ENCODE measurements around the gene RNF38. TPM values are rescaled to one million over a fixed set of nuclear protein-coding genes. Genes with fewer than 3 reads are reported as not detected.

Gene RNF38
- total RNA-seq, 1 experiment from 2014 or later: 18.1 TPM

- no peaks in the 10 kb centered on the region for H3K4me1 ChIP-seq (ENCODE audit: control insufficient read depth in 1 of 2, insufficient read depth in 2 of 2, low read length in 2 of 2)
- no peak overlapping the region for H3K4me2 ChIP-seq (ENCODE audit: low read length)
- no peak overlapping the region for H3K4me3 ChIP-seq (replicated peaks in 1 of 2; ENCODE audit: low read depth in 1 of 2, low read length in 2 of 2)
- H4K20me1 ChIP-seq (ENCODE audit: insufficient read depth): no peaks in the 10 kb centered on the region; the same call in 1 of the 2 replicates
- POLR2A ChIA-PET: no interaction called here
- H3K36me3 ChIP-seq (ENCODE audit: control insufficient read depth in 1 of 2, insufficient read depth in 2 of 2, low read length in 2 of 2): peaks cover 0 to 16% of the 10 kb centered on the region in 2 experiments; a peak in 3 of 4 replicates
- no peaks in the 10 kb centered on the region for H3K9me2 ChIP-seq (ENCODE audit: insufficient read depth)
- CTCF ChIA-PET: no interaction called here
- RAD21 ChIA-PET (ENCODE audit: low non-redundant PET in 1 of 2, low total read pairs in 2 of 2, uncharacterized antibody in 2 of 2, unreplicated experiment in 2 of 2): no interaction called here
- no peak overlapping the region for H3K9ac ChIP-seq (ENCODE audit: low read length)
- intact Hi-C loops (cut with micrococcal nuclease): no loop called here
- DNase-seq (ENCODE audit: low read depth, low spot score): no peak
- TF ChIP-seq, protein P1, sequence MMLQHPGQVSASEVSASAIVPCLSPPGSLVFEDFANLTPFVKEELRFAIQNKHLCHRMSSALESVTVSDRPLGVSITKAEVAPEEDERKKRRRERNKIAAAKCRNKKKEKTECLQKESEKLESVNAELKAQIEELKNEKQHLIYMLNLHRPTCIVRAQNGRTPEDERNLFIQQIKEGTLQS (IDR thresholded peaks at IDR 0.05): no peak
- TF ChIP-seq SP1 (IDR thresholded peaks at IDR 0.05; ENCODE audit: low read depth): no peak
- no peak for TF ChIP-seq ZNF274 (IDR thresholded peaks at IDR 0.05; ENCODE audit: low read depth, low read length)
- TF ChIP-seq CEBPB (IDR thresholded peaks at IDR 0.05; ENCODE audit: low read depth): no peak
- TF ChIP-seq FOSL1 (IDR thresholded peaks at IDR 0.05; ENCODE audit: low read depth): no peak
- TF ChIP-seq, protein P2, sequence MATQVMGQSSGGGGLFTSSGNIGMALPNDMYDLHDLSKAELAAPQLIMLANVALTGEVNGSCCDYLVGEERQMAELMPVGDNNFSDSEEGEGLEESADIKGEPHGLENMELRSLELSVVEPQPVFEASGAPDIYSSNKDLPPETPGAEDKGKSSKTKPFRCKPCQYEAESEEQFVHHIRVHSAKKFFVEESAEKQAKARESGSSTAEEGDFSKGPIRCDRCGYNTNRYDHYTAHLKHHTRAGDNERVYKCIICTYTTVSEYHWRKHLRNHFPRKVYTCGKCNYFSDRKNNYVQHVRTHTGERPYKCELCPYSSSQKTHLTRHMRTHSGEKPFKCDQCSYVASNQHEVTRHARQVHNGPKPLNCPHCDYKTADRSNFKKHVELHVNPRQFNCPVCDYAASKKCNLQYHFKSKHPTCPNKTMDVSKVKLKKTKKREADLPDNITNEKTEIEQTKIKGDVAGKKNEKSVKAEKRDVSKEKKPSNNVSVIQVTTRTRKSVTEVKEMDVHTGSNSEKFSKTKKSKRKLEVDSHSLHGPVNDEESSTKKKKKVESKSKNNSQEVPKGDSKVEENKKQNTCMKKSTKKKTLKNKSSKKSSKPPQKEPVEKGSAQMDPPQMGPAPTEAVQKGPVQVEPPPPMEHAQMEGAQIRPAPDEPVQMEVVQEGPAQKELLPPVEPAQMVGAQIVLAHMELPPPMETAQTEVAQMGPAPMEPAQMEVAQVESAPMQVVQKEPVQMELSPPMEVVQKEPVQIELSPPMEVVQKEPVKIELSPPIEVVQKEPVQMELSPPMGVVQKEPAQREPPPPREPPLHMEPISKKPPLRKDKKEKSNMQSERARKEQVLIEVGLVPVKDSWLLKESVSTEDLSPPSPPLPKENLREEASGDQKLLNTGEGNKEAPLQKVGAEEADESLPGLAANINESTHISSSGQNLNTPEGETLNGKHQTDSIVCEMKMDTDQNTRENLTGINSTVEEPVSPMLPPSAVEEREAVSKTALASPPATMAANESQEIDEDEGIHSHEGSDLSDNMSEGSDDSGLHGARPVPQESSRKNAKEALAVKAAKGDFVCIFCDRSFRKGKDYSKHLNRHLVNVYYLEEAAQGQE (IDR thresholded peaks at IDR 0.05; ENCODE audit: low read depth): no peak
- TF ChIP-seq ELF1 (IDR thresholded peaks at IDR 0.05; ENCODE audit: borderline replicate concordance, low read depth): no peak
- no peak for TF ChIP-seq RAD21 (IDR thresholded peaks at IDR 0.05; ENCODE audit: low read depth)
- no peak for TF ChIP-seq YY1 (IDR thresholded peaks at IDR 0.05; ENCODE audit: extremely low read depth, insufficient replicate concordance, low read depth, low read length)
- TF ChIP-seq MAX (IDR thresholded peaks at IDR 0.05): no peak
- no peak for TF ChIP-seq TCF7L2 (IDR thresholded peaks at IDR 0.05; ENCODE audit: borderline replicate concordance, extremely low read depth, insufficient read depth, insufficient read length)
- no peak for TF ChIP-seq CTCF (IDR thresholded peaks at IDR 0.05 in 2 of 3, conservative IDR thresholded peaks at IDR 0.05 in 1 of 3; ENCODE audit: borderline replicate concordance in 1 of 3, insufficient read depth in 1 of 3, low read depth in 2 of 3, low read length in 2 of 3)
- no peak for TF ChIP-seq SRF (IDR thresholded peaks at IDR 0.05; ENCODE audit: low read depth)
- no peak for TF ChIP-seq POLR2AphosphoS5 (IDR thresholded peaks at IDR 0.05; ENCODE audit: low read depth, low read length)
- no peak for TF ChIP-seq CBX3 (IDR thresholded peaks at IDR 0.05; ENCODE audit: low read depth)
- no peak for TF ChIP-seq EZH2 (IDR thresholded peaks at IDR 0.05)
- no peak for TF ChIP-seq EZH2phosphoT487 (IDR thresholded peaks at IDR 0.05; ENCODE audit: borderline replicate concordance)
- TF ChIP-seq JUND (IDR thresholded peaks at IDR 0.05): no peak
- no peak for TF ChIP-seq POLR2A (IDR thresholded peaks at IDR 0.05; ENCODE audit: borderline replicate concordance, extremely low read depth, insufficient read depth, insufficient read length)
- TF ChIP-seq SIN3A (IDR thresholded peaks at IDR 0.05; ENCODE audit: low read depth): no peak
- no peaks in the 10 kb centered on the region for H3K27me3 ChIP-seq (ENCODE audit: insufficient read depth, low read length)
- H3K79me2 ChIP-seq (ENCODE audit: insufficient read depth, low read length): no peaks in the 10 kb centered on the region
- no TSS peak for BruUV-seq (replicated peaks)
- no peak overlapping the region for H2AFZ ChIP-seq (ENCODE audit: low read depth, low read length, poor library complexity, severe bottlenecking)
- no peak for ATAC-seq
- no peaks in the 10 kb centered on the region for H3K9me3 ChIP-seq (ENCODE audit: control insufficient read depth in 1 of 2, insufficient read depth in 1 of 2, low read depth in 1 of 2, low read length in 2 of 2)
- H3K27ac ChIP-seq (ENCODE audit: low read depth, low read length): no peak overlapping the region
Observed at GRCh38 chr9:36357639-36358038, 42.4 kb downstream of the RNF38 start.
